K562 (cell line): ENCODE results near the gene CHCHD6. TPM values are rescaled to one million over a fixed set of nuclear protein-coding genes. Genes with fewer than 3 reads are reported as not detected.
A peak's percentile ranks its signal among the peaks of the same experiment; 100 is the strongest.

Experiments
- ATAC-seq: fragments of 200-7000 bp; cut with Tn5 transposase; 3 replicates; pipeline ENCODE4 v1.9.1; 2020; ENCODE audit warnings: moderate library complexity
- BruUV-seq: library from RNA; stranded (reverse); fragments of 400-500 nt; replicated peaks from 2 replicates; lab custom pipeline; 2021; lab: Mats Ljungman, UMichigan
- CTCF ChIA-PET: fragments of 300-600 bp; formaldehyde crosslinking; extraction: SDS; loops from one replicate; lab custom pipeline; 2021; ENCODE audit warnings: low intra/inter-chr PET ratio; lab: Yijun Ruan, JAX
- POLR2A ChIA-PET: fragments of 300-600, 350-650 bp; sonication (Branson Sonifier 250); formaldehyde crosslinking; extraction: SDS; loops from one replicate; lab custom pipeline; 2021; ENCODE audit warnings: antibody characterized with exemption, inconsistent platforms; lab: Yijun Ruan, JAX
- DNase-seq, 4 experiments: peaks; one replicate each; pipeline versions ENCODE4 v3.0.0 to v3.0.0-alpha.2; 2011 to 2018; ENCODE audit warnings: low spot score in 3 of 4, mixed read lengths in 3 of 4; ENCODE audit errors: extremely low read depth in 1 of 4
- FAIRE-seq: peaks from 2 replicates; lab custom pipeline; 2011; peaks lifted over from hg19 to GRCh38; lab: Jason Lieb, UNC
- H2AFZ ChIP-seq: 2 replicates; pipeline ENCODE4 v1.6.0; 2011; ENCODE audit warnings: low read depth, low read length, control low read depth, inconsistent platforms
- H3K27ac ChIP-seq: fragments of 200-600 bp; 3 replicates; pipeline ENCODE4 v1.8.0; 2011; ENCODE audit warnings: low read depth, mild to moderate bottlenecking, control low read depth, inconsistent platforms, low read length, moderate library complexity, mixed read lengths; ENCODE audit errors: extremely low read depth
- H3K27me3 ChIP-seq, 2 experiments: fragments of 300-600 bp in 1 of 2; 2 replicates in 1 of 2; 3 replicates in 1 of 2; pipeline versions ENCODE4 v1.6.0 to v1.8.0; 2011; ENCODE audit warnings: inconsistent platforms in 2 of 2, low read length in 2 of 2, mild to moderate bottlenecking in 1 of 2, mixed read lengths in 1 of 2, moderate library complexity in 1 of 2; ENCODE audit not compliant: control insufficient read depth in 2 of 2, insufficient read depth in 2 of 2
- H3K36me3 ChIP-seq: fragments of 300-600 bp; 3 replicates; pipeline ENCODE4 v1.8.0; 2011; ENCODE audit warnings: mild to moderate bottlenecking, low read length, inconsistent platforms; ENCODE audit not compliant: control insufficient read depth, insufficient read depth
- H3K4me1 ChIP-seq, 2 experiments: fragments of 200-600 bp in 1 of 2; replicated peaks in 1 of 2; 2 replicates in 1 of 2; 3 replicates in 1 of 2; pipeline versions ENCODE4 v1.5.1 to v1.8.0; 2011; ENCODE audit warnings: inconsistent platforms in 2 of 2, low read length in 2 of 2, mild to moderate bottlenecking in 1 of 2, mixed read lengths in 1 of 2, moderate library complexity in 1 of 2; ENCODE audit not compliant: control insufficient read depth in 2 of 2, insufficient read depth in 2 of 2
- H3K4me2 ChIP-seq: 2 replicates; pipeline ENCODE4 v1.6.1; 2011; ENCODE audit warnings: low read length, control low read depth, inconsistent platforms, mixed read lengths; ENCODE audit not compliant: insufficient read depth
- H3K4me3 ChIP-seq: fragments of 200-600 bp; sonication (generic), shearing (Covaris generic); 2 replicates; pipeline ENCODE4 v1.5.1; 2016; ENCODE audit warnings: control low read depth, inconsistent platforms
- H3K79me2 ChIP-seq: fragments of 200-600 bp; 3 replicates; pipeline ENCODE4 v1.8.0; 2011; ENCODE audit warnings: low read length, inconsistent platforms; ENCODE audit not compliant: control insufficient read depth, insufficient read depth
- H3K9ac ChIP-seq, 2 experiments: 2 replicates each; pipeline versions ENCODE4 v1.6.0 to v1.6.1; 2011; ENCODE audit warnings: low read depth in 2 of 2, low read length in 2 of 2, control low read depth in 1 of 2, inconsistent platforms in 1 of 2, mild to moderate bottlenecking in 1 of 2, mixed read lengths in 1 of 2; ENCODE audit not compliant: insufficient read depth in 1 of 2
- H3K9me1 ChIP-seq: one replicate; pipeline ENCODE4 v1.6.0; 2011; ENCODE audit warnings: inconsistent platforms, mild to moderate bottlenecking, low read length, moderate library complexity; ENCODE audit not compliant: control insufficient read depth, insufficient read depth
- H3K9me3 ChIP-seq: replicated peaks from 2 replicates; pipeline ENCODE4 v1.5.1; 2011; ENCODE audit warnings: low read depth, low read length, inconsistent platforms; ENCODE audit not compliant: control insufficient read depth, insufficient read depth
- H4K20me1 ChIP-seq: replicated peaks from 2 replicates; pipeline ENCODE4 v1.6.1; 2011; ENCODE audit warnings: low read length, inconsistent platforms, mixed read lengths; ENCODE audit not compliant: control insufficient read depth, insufficient read depth
- ADNP ChIP-seq: fragments of 200-800 bp; sonication (Bioruptor generic); IDR thresholded peaks from 2 replicates; pipeline ENCODE4 v1.6.1; 2016; ENCODE audit warnings: missing genetic modification characterization, missing compliant biosample characterization
- BRCA1 ChIP-seq, 2 experiments: fragments of 450-650 bp in 1 of 2; sonication (generic) in 1 of 2; formaldehyde crosslinking in 1 of 2; IDR thresholded peaks; 2 replicates each; pipeline versions ENCODE4 v1.5.0 to v1.6.1; 2017 to 2020; ENCODE audit warnings: mild to moderate bottlenecking in 1 of 2, missing genetic modification reagents in 1 of 2
- HNRNPUL1 ChIP-seq: fragments of 200-400 bp; formaldehyde crosslinking; IDR thresholded peaks from 2 replicates; pipeline ENCODE4 v1.6.1; 2017; ENCODE audit warnings: low read length
- IRF2 ChIP-seq: sonication (generic); formaldehyde crosslinking; IDR thresholded peaks from 2 replicates; pipeline ENCODE4 v1.8.1; 2022; ENCODE audit warnings: mild to moderate bottlenecking, missing genetic modification reagents
- KDM2B ChIP-seq: fragments of 250-450 bp; sonication (Bioruptor Pico); IDR thresholded peaks from 2 replicates; pipeline ENCODE4 v1.8.0; 2021; ENCODE audit warnings: mild to moderate bottlenecking, moderate library complexity
- MAFK ChIP-seq: IDR thresholded peaks from 2 replicates; pipeline ENCODE4 v1.6.1; 2011; ENCODE audit warnings: low read length, improper control_type of control experiment
- MYNN ChIP-seq, 2 experiments: sonication (generic); formaldehyde crosslinking in 1 of 2; IDR thresholded peaks; 2 replicates each; pipeline versions ENCODE4 v1.5.0 to v1.6.1; 2016 to 2020; ENCODE audit warnings: antibody characterized with exemption in 1 of 2, missing genetic modification reagents in 1 of 2
- PRPF4 ChIP-seq: fragments of 200-400 bp; formaldehyde crosslinking; IDR thresholded peaks from one replicate; pipeline ENCODE4 v1.6.1; 2017; ENCODE audit warnings: low read length, low read depth, mild to moderate bottlenecking; ENCODE audit not compliant: insufficient read depth, poor library complexity, severe bottlenecking
- SMC3 ChIP-seq: conservative IDR thresholded peaks from 2 replicates; pipeline ENCODE4 v1.6.1; 2011; ENCODE audit warnings: low read depth, low read length, improper control_type of control experiment; ENCODE audit not compliant: insufficient read depth
- ZNF174 ChIP-seq: fragments of 250-450 bp; sonication (Bioruptor Pico); IDR thresholded peaks from 2 replicates; pipeline ENCODE4 v1.4.0; 2020; ENCODE audit warnings: mild to moderate bottlenecking
- ZNF3 ChIP-seq: fragments of 250-450 bp; sonication (Bioruptor Pico); IDR thresholded peaks from 2 replicates; pipeline ENCODE4 v1.5.0; 2021; ENCODE audit warnings: mild to moderate bottlenecking, moderate library complexity
- ZNF318 ChIP-seq, 2 experiments: fragments of 450-650 bp; IDR thresholded peaks; 2 replicates each; pipeline ENCODE4 v1.6.1; 2016; ENCODE audit warnings: mild to moderate bottlenecking in 2 of 2, borderline replicate concordance in 1 of 2, low read depth in 1 of 2, moderate library complexity in 1 of 2
- WGBS: fragments of 100-300 bp; shearing (Covaris generic); methylation state at CpG from one replicate; pipeline ENCODE4 v1.1.6; 2016; ENCODE audit warnings: low coverage, mixed read lengths; ENCODE audit not compliant: insufficient coverage; ENCODE audit errors: missing lambda C conversion rate; 5-methylcytosine and 5-hydroxymethylcytosine counted together
- in situ Hi-C: fragments of 300-500 bp; cut with MboI; formaldehyde crosslinking; loops from 4 replicates; pipeline ENCODE4 v1.15.0; 2018; ENCODE audit warnings: inconsistent platforms, mixed read lengths
- intact Hi-C: fragments of 100-400 bp; cut with micrococcal nuclease; formaldehyde crosslinking; loops from 2 replicates; pipeline ENCODE4 v1.14.2; 2022
- polyA plus RNA-seq, 8 experiments: library from polyadenylated mRNA; depleted of rRNA in 4 of 8; stranded (reverse) in 5 of 8; unstranded in 3 of 8; fragments of >200 nt; fragmentation: Nextera tagmentation in 2 of 8; fragmentation: Illumina TruSeq in 1 of 8; extraction: Ambion mirVana in 2 of 8; extraction: Trizol in 1 of 8; gene quantifications; 2 replicates each; pipeline versions ENCODE4 v1.2.1 to v1.2.3, GENCODE V29; 2011 to 2014; ENCODE audit warnings: inconsistent platforms in 1 of 8, missing spikeins in 1 of 8
- total RNA-seq, 7 experiments: library from RNA; depleted of rRNA in 6 of 7; stranded (reverse); fragments of >200 nt in 6 of 7; fragmentation: Illumina TruSeq in 2 of 7; extraction: Trizol in 2 of 7; gene quantifications; 2 replicates each; pipeline versions ENCODE4 v1.2.1 to v1.2.3, GENCODE V29; 2011 to 2021; ENCODE audit warnings: low replicate concordance in 1 of 7
- TF ChIP-seq, protein P1 (sequence below): fragments of 250-450 bp; sonication (Bioruptor Pico); IDR thresholded peaks from 2 replicates; pipeline ENCODE4 v1.4.0; 2020

Gene CHCHD6
- total and polyA plus RNA-seq, 9 of the 15 experiments (the other 6 are each of a cell fraction or from before 2014, with no cell fraction given), result 4.6 to 18.6 (median 10.9) TPM

- in situ Hi-C loops, result no loop called here
- H3K36me3 ChIP-seq, result no peaks in the 10 kb centered on the region
- no TSS peak for BruUV-seq
- no peak overlapping the region for H2AFZ ChIP-seq
- H3K27me3 ChIP-seq, result no peaks in the 10 kb centered on the region
- ATAC-seq, result peak; percentile 13; the same call in 2 of the 3 replicates
- DNase-seq, result no peak
- H3K9me3 ChIP-seq, result no peaks in the 10 kb centered on the region
- H3K4me2 ChIP-seq, result no peak overlapping the region
- peak overlapping the region in 1 of 2 experiments; percentile 45; a peak in 1 of 4 replicates for H3K9ac ChIP-seq
- no peaks in the 10 kb centered on the region for H4K20me1 ChIP-seq
- H3K4me1 ChIP-seq, result peaks cover 20 to 29% of the 10 kb centered on the region in 2 experiments
- intact Hi-C loops, result no loop called here
- no peak for FAIRE-seq
- POLR2A ChIA-PET, result interaction anchor here (0.7 to 1.0 kb wide), 3 partner anchors 16 to 695 kb away, joined by 3 read pairs; no protein-coding TSS in a partner anchor
- no peak overlapping the region for H3K27ac ChIP-seq
- H3K9me1 ChIP-seq, result no peaks in the 10 kb centered on the region
- WGBS, result 53% methylated on average over 9 of the region's 15 CpGs
- H3K4me3 ChIP-seq, result no peak overlapping the region
- 0 out of 3 replicates have a peak, but pooled peaks cover 3% of the 10 kb centered on the region for H3K79me2 ChIP-seq
- CTCF ChIA-PET, result no interaction called here
- TF ChIP-seq ZNF318 (IDR thresholded peaks at IDR 0.05; ENCODE audit: borderline replicate concordance in 1 of 2, low read depth in 1 of 2) (no peak), HNRNPUL1 (no peak), PRPF4 (no peak), ADNP (tag) (no peak), IRF2 (no peak), BRCA1 (IDR thresholded peaks at IDR 0.05) (no peak), BRCA1 (CRISPR knock-in tag; IDR thresholded peaks at IDR 0.05) (no peak), SMC3 (no peak), MYNN (IDR thresholded peaks at IDR 0.05) (no peak), MYNN (CRISPR knock-in tag; IDR thresholded peaks at IDR 0.05) (no peak), KDM2B (no peak), ZNF174 (no peak), ZNF3 (no peak), MAFK (no peak)
- TF ChIP-seq, protein P1, sequence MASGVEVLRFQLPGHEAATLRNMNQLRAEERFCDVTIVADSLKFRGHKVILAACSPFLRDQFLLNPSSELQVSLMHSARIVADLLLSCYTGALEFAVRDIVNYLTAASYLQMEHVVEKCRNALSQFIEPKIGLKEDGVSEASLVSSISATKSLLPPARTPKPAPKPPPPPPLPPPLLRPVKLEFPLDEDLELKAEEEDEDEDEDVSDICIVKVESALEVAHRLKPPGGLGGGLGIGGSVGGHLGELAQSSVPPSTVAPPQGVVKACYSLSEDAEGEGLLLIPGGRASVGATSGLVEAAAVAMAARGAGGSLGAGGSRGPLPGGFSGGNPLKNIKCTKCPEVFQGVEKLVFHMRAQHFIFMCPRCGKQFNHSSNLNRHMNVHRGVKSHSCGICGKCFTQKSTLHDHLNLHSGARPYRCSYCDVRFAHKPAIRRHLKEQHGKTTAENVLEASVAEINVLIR (CRISPR knock-in tag), result no peak
Measured at GRCh38 chr3:126930936-126931600, 227.0 kb downstream of the CHCHD6 start.
